Astrocyte (in vitro differentiated cells and primary cell): ENCODE results near the gene IL16.

Source experiments
- CTCF ChIP-seq: IDR thresholded peaks from 2 replicates; pipeline ENCODE4 v1.5.1; 2011; ENCODE audit warnings: low read depth, mild to moderate bottlenecking, inconsistent platforms, low read length, moderate library complexity; ENCODE audit not compliant: insufficient read depth
- EZH2 ChIP-seq: IDR thresholded peaks from 2 replicates; pipeline ENCODE4 v1.6.1; 2012; ENCODE audit warnings: mild to moderate bottlenecking, low read length, inconsistent platforms; ENCODE audit not compliant: insufficient read depth

DNA sequence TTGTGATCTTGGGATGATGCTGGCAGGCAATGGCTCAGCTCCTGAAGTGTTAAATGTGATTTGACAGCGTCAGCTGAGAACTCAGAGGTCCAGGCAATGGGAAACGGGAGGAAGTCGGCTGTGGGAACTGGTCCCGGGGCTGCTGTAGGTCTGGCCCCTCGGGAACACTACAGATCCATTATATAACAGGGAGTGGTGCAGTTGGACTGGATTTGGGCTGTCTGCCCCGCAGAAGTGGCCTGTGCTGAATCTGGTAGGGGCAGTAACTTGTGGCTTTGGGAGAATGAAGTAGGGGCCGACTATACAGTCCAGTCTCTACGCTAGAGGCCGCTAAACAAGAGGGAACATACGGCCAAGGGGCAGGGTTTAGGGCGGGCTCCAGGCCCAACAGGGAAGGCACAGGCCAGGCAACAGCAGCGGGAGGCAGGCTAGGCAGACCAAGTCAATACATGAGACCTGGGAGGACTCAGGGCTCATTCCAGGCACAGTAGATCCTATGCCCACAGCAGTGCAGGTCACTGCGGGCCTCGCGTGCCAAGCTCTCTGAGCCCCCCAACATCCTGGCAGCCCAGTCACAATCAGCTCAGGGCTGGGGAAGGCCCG lies 20.3 kb upstream of the IL16 start:
- TF ChIP-seq CTCF: no peak
- TF ChIP-seq EZH2: no peak
